GM12865 (cell line): Measurements from ENCODE around the gene RTL1.

Source experiments
- DNase-seq: peaks from one replicate; pipeline ENCODE4 v3.0.0; 2010; ENCODE audit warnings: low read depth
- H3K4me3 ChIP-seq: 2 replicates; pipeline ENCODE4 v1.5.1; 2011; ENCODE audit warnings: mild to moderate bottlenecking, low read depth, low read length, control low read depth
- CTCF ChIP-seq: IDR thresholded peaks from 2 replicates; pipeline ENCODE4 v1.5.1; 2011; ENCODE audit warnings: low read length, control low read depth, low read depth, inconsistent platforms; ENCODE audit not compliant: insufficient read depth; ENCODE audit errors: missing control alignments

Gene RTL1

GRCh38 chr14:100887728-100888335, 15.7 kb downstream of the RTL1 start:
- TF ChIP-seq CTCF = no peak
- no peak overlapping the region for H3K4me3 ChIP-seq
- DNase-seq = no peak

- DNase-seq = no peak
Measured at GRCh38 chr14:100885617-100886016, 17.9 kb downstream of the RTL1 start.

GRCh38 chr14:100885196-100885595, 18.3 kb downstream of the RTL1 start:
- no peak for DNase-seq
- H3K4me3 ChIP-seq = no peak overlapping the region
- no peak for TF ChIP-seq CTCF

More at GRCh38 chr14:100885617-100886016, 17.9 kb downstream of the RTL1 start:
- TF ChIP-seq CTCF = no peak
- H3K4me3 ChIP-seq = no peak overlapping the region

GRCh38 chr14:100884456-100884855, 19.1 kb downstream of the RTL1 start:
- TF ChIP-seq CTCF = no peak
- no peak for DNase-seq
- H3K4me3 ChIP-seq = no peak overlapping the region

GRCh38 chr14:100883789-100884101, 19.8 kb downstream of the RTL1 start:
- no peak for TF ChIP-seq CTCF
- no peak overlapping the region for H3K4me3 ChIP-seq
- no peak for DNase-seq

- TF ChIP-seq CTCF = no peak
- no peak overlapping the region for H3K4me3 ChIP-seq
- no peak for DNase-seq
Measured at GRCh38 chr14:100882991-100883788, 20.3 kb downstream of the RTL1 start.
